RWPE2 (cell line): ENCODE measurements around the gene UBC.
"Not testable (repeated sequence)": the region's sequence is repeated elsewhere in the genome, so short reads cannot be mapped to it uniquely, and the experiment has no call there.

Experiments used
- ATAC-seq: fragments of 200-7000 bp; cut with Tn5 transposase; 3 replicates; pipeline ENCODE4 v1.9.1; 2021; ENCODE audit warnings: low read depth
- DNase-seq: peaks from one replicate; pipeline ENCODE4 v3.0.0-alpha.2; 2020; ENCODE audit warnings: low spot score
- H3K27ac ChIP-seq: fragments of 450-650 bp; 2 replicates; pipeline ENCODE4 v1.5.1; 2017; ENCODE audit warnings: mild to moderate bottlenecking; ENCODE audit not compliant: poor library complexity, severe bottlenecking
- H3K27me3 ChIP-seq: fragments of 250-450 bp; sonication (Bioruptor Pico); 2 replicates; pipeline ENCODE4 v1.5.1; 2021; ENCODE audit warnings: mild to moderate bottlenecking, moderate library complexity; ENCODE audit not compliant: insufficient read depth, poor library complexity, severe bottlenecking
- H3K36me3 ChIP-seq: fragments of 250-450 bp; sonication (Bioruptor Pico); 2 replicates; pipeline ENCODE4 v1.5.1; 2020; ENCODE audit warnings: low read depth, mild to moderate bottlenecking, moderate library complexity
- H3K4me1 ChIP-seq: fragments of 250-450 bp; sonication (Bioruptor Pico); 2 replicates; pipeline ENCODE4 v1.5.1; 2021; ENCODE audit warnings: mild to moderate bottlenecking, moderate library complexity; ENCODE audit not compliant: insufficient read depth, poor library complexity, severe bottlenecking
- H3K4me3 ChIP-seq: fragments of 250-450 bp; sonication (Bioruptor Pico); 2 replicates; pipeline ENCODE4 v1.5.1; 2021; ENCODE audit warnings: mild to moderate bottlenecking, moderate library complexity; ENCODE audit not compliant: severe bottlenecking
- H3K9me3 ChIP-seq: fragments of 250-450 bp; sonication (Bioruptor Pico); 2 replicates; pipeline ENCODE4 v1.5.1; 2021; ENCODE audit warnings: mild to moderate bottlenecking, moderate library complexity; ENCODE audit not compliant: severe bottlenecking
- TF ChIP-seq, protein P1 (sequence below): fragments of 450-650 bp; IDR thresholded peaks from one replicate; pipeline ENCODE4 v1.5.1; 2017; ENCODE audit warnings: mild to moderate bottlenecking, moderate library complexity; ENCODE audit not compliant: poor library complexity, severe bottlenecking

UBC gene

DNA sequence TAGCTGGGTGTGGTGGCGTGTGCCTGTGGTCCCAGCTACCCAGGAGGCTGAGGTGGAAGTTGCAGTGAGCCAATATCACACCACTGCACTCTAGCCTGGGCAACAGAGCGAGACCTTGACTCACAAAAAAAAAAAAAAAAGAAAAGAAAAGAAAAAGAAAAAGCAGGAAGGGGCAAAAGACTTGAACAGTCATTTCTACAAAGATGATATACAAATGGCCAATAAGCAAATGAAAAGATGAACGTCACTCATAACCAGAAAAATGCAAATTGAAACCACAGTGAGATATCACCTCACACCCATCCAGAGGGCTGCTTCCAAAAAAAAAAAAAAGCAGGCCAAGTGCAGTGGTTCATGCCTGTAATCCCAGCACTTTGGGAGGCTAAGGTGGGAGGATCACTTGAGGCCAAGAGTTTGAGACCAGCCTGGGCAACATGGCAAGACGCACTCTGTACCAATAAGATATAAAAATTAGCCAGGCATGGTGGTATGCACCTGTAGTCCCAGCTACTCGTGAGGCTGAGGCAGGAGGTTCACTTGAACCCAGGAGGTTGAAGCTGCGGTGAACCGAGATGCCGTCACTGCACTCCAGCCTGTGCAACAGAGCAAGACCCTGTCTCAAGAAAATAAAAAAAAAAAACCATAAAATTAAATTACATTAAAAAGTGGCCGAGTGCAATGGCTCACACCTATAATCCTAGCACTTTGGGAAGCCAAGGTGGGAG lies 20.5 kb downstream of the UBC start:
- Histone ChIP-seq H3K9me3 (no peaks in the 10 kb centered on the region), H3K27me3 (no peaks in the 10 kb centered on the region), H3K4me3 (no peak overlapping the region), H3K4me1 (no peaks in the 10 kb centered on the region), H3K36me3 (no peaks in the 10 kb centered on the region), H3K27ac (no peak overlapping the region)
- TF ChIP-seq, protein P1, sequence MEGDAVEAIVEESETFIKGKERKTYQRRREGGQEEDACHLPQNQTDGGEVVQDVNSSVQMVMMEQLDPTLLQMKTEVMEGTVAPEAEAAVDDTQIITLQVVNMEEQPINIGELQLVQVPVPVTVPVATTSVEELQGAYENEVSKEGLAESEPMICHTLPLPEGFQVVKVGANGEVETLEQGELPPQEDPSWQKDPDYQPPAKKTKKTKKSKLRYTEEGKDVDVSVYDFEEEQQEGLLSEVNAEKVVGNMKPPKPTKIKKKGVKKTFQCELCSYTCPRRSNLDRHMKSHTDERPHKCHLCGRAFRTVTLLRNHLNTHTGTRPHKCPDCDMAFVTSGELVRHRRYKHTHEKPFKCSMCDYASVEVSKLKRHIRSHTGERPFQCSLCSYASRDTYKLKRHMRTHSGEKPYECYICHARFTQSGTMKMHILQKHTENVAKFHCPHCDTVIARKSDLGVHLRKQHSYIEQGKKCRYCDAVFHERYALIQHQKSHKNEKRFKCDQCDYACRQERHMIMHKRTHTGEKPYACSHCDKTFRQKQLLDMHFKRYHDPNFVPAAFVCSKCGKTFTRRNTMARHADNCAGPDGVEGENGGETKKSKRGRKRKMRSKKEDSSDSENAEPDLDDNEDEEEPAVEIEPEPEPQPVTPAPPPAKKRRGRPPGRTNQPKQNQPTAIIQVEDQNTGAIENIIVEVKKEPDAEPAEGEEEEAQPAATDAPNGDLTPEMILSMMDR: no peak
- DNase-seq (no peak), ATAC-seq (no peak)

DNA sequence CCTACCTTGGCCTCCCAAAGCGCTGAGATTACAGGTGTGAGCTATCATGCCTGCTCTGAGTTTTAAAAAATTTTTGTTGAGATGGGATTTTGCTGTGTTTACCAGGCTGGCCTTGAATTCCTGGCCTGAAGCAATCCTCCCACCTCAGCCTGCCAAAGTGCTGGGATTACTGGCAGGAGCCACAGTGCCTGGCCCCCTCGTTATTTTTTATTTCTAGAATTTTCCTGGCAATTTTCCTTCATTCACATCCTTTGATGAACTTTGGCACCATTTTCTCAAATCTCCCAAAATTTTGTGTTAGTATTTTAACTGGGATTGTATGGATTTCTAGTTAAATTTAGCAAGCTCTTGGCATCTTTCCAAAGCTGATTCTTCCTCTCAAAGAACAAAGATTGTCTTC lies 26.2 kb downstream of the UBC start:
- Histone ChIP-seq H3K4me1 (no peaks in the 10 kb centered on the region), H3K36me3 (no peaks in the 10 kb centered on the region), H3K27me3 (no peaks in the 10 kb centered on the region), H3K9me3 (no peaks in the 10 kb centered on the region), H3K4me3 (no peak overlapping the region), H3K27ac (no peak overlapping the region)
- TF ChIP-seq, protein P1: no peak
- no peak for ATAC-seq
- no peak for DNase-seq

DNA sequence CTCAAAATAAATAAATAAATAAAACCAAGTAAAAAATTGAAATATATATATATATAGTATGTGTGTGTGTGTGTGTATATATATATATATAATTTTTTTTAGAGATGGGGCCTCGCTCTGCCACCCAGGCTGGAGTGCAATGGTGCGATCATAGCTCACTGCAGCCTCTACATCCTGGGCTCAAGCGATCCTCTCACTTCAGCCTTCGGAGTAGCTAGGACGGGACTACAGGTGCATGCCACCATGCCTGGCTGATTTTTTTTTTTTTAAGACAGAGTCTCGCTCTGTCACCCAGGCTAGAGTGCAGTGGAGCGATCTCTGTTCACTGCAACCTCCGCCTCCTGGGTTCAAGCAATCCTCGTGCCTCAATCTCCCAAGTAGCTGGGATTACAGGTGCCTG lies 26.7 kb downstream of the UBC start:
- not testable (repeated sequence) for H3K4me1 ChIP-seq, H3K4me3 ChIP-seq, DNase-seq, H3K36me3 ChIP-seq, H3K27ac ChIP-seq, H3K9me3 ChIP-seq, ATAC-seq, H3K27me3 ChIP-seq

DNA sequence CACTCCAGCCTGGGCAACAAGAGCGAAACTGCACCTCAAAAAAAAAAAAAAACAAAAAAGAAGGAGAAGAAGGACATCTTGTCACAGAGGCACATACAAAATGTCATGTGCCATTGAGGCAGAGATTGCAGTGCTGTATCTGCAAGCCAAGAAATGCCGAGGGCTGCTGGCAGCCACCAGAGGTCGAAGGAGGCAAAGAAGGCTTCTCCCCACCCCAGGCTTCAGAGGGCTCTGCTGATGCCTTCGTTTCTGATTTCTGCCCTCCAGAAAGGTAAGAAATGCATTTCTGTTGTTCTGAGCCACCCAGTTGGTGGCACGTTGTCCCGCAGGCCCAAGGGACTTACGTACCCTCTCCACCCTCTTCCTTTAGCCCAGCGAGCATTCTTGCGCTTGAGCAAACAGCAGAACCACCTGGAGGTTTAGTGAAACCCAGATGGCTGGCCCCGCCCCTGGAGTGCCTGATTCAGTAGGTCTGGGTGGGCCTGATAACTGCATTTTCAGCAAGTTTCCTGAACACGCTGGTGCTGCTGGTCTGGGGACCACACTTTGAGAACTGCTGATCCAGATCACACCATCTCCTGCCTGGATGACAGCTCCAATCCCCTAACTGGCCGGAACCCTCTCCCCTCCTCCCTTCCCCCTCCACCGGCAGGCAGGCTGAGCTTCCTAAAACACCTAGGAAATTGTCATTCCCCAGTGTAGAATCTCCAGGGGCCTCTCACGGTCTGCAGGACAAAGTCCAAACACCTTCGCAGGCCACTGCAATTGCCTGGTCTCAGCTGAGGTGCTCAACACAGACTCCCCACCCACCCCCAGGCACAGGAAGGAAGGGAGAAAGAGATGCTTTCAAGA lies 29.6 kb downstream of the UBC start:
- DNase-seq (no peak), ATAC-seq (no peak)
- no peak overlapping the region for H3K27ac ChIP-seq
- H3K36me3 ChIP-seq: no peaks in the 10 kb centered on the region
- H3K4me1 ChIP-seq: no peaks in the 10 kb centered on the region
- no peaks in the 10 kb centered on the region for H3K9me3 ChIP-seq
- TF ChIP-seq, protein P1: no peak
- no peak overlapping the region for H3K4me3 ChIP-seq
- H3K27me3 ChIP-seq: no peaks in the 10 kb centered on the region

DNA sequence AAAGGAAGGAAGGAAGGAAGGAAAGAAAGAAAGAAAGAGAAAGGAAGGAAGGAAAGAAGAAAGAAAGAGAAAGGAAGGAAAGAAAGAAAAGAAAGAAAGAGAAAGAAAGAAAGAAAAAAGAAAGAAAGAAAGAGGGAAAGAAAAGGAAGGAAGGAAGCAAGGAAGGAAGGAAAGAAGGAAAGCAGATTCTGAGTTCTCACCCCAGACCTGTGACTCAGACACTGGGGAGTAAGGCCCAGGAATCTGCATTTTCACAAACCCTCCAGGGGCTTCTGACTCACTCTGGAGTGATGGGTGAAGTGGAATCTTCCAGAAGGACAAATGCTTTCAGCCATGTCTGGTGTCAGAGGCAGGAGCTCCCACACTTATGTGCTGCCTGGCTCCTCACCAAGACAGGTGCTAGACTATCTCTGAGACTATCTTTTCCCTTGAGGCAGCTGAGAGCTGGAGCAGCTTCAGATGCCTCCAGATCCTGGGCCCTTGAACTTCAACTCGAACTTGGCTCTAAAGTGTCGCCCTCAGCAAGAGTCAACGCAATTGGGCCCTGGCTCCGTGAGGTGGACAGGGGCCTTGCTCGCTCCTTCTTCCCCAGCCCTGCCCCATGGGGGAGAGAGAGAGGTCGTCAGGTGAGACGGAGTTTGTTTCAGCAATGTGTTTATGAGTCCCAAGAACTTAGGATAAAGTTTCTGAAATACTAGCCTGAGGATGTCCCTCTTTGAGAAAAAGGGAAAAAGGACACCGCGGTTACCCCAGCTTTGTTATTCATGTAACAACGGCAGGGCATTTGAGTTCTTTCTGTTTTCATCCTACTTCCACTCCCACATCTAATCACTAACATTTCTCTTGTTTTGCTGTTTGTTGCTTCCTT lies 31.0 kb downstream of the UBC start:
- Histone ChIP-seq H3K9me3 (no peaks in the 10 kb centered on the region), H3K4me1 (no peaks in the 10 kb centered on the region), H3K27ac (no peak overlapping the region), H3K27me3 (no peaks in the 10 kb centered on the region), H3K36me3 (no peaks in the 10 kb centered on the region), H3K4me3 (no peak overlapping the region)
- TF ChIP-seq, protein P1: no peak
- DNase-seq (no peak), ATAC-seq (peak; percentile 53; the same call in 1 of the 3 replicates)
